A549 (cell line): ENCODE results near the gene STK4. TPM values are rescaled to one million over a fixed set of nuclear protein-coding genes. Genes with fewer than 3 reads are reported as not detected.

ENCODE experiments used
- ATAC-seq, 2 experiments: fragments of 200-7000 bp in 1 of 2; fragments of >200 bp in 1 of 2; cut with Nextera tagmentation in 1 of 2; cut with Tn5 transposase in 1 of 2; 3 replicates each; pipeline versions ENCODE4 v1.8.0 to v1.9.1; 2018 to 2020; ENCODE audit warnings: mild to moderate bottlenecking in 1 of 2, moderate library complexity in 1 of 2
- CTCF ChIA-PET: fragments of 300-600 bp; sonication (Branson Sonifier 250); formaldehyde crosslinking; extraction: SDS; loops from one replicate; lab custom pipeline; 2021; ENCODE audit warnings: antibody characterized with exemption, inconsistent platforms; lab: Yijun Ruan, JAX
- POLR2A ChIA-PET: fragments of 350-600 bp; formaldehyde crosslinking; extraction: SDS; loops from one replicate; lab custom pipeline; 2021; ENCODE audit warnings: antibody characterized with exemption, inconsistent platforms; lab: Yijun Ruan, JAX
- DNase-seq, 2 experiments: peaks; one replicate each; pipeline versions ENCODE4 v3.0.0 to v3.0.0-alpha.2; 2011 to 2016; ENCODE audit warnings: low read depth in 1 of 2, low spot score in 1 of 2
- FAIRE-seq: peaks from 2 replicates; lab custom pipeline; 2011; peaks lifted over from hg19 to GRCh38; lab: Jason Lieb, UNC
- H3K27ac ChIP-seq, 2 experiments: fragments of >200 bp; sonication (Bioruptor Twin); formaldehyde crosslinking; 3 replicates each; pipeline ENCODE4 v1.5.1; 2016 to 2017
- H3K4me1 ChIP-seq: fragments of >200 bp; sonication (Bioruptor Twin); formaldehyde crosslinking; 3 replicates; pipeline ENCODE4 v1.6.1; 2016
- H3K4me2 ChIP-seq: fragments of >200 bp; sonication (Bioruptor Twin); formaldehyde crosslinking; 3 replicates; pipeline ENCODE4 v1.6.1; 2016
- H3K4me3 ChIP-seq: fragments of >200 bp; sonication (Bioruptor Twin); formaldehyde crosslinking; 3 replicates; pipeline ENCODE4 v1.5.1; 2016
- H3K9me3 ChIP-seq: fragments of >200 bp; sonication (Bioruptor Twin); formaldehyde crosslinking; 3 replicates; pipeline ENCODE4 v1.6.1; 2016
- BCL3 ChIP-seq: fragments of >200 bp; sonication (Bioruptor Twin); formaldehyde crosslinking; IDR thresholded peaks from 3 replicates; pipeline ENCODE4 v1.6.1; 2016
- CEBPB ChIP-seq, 2 experiments: fragments of >200 bp in 1 of 2; sonication (Bioruptor Twin) in 1 of 2; formaldehyde crosslinking in 1 of 2; IDR thresholded peaks; 2 replicates each; pipeline ENCODE4 v1.6.1; 2012 to 2016
- CHD2 ChIP-seq: fragments of 150-350 bp; IDR thresholded peaks from 2 replicates; pipeline ENCODE4 v1.6.1; 2014; ENCODE audit warnings: low read length; ENCODE audit not compliant: partially characterized antibody
- CTCF ChIP-seq: fragments of >200 bp; sonication (Bioruptor Twin); formaldehyde crosslinking; IDR thresholded peaks from 3 replicates; pipeline ENCODE4 v1.5.1; 2016
- E2F6 ChIP-seq: IDR thresholded peaks from 2 replicates; pipeline ENCODE4 v1.6.1; 2012; ENCODE audit warnings: low read depth, borderline replicate concordance
- EP300 ChIP-seq, 2 experiments: fragments of >200 bp; sonication (Bioruptor Twin); formaldehyde crosslinking; IDR thresholded peaks; 2 replicates in 1 of 2; 3 replicates in 1 of 2; pipeline ENCODE4 v1.6.1; 2016 to 2017
- ESRRA ChIP-seq: fragments of 150-350 bp; IDR thresholded peaks from 2 replicates; pipeline ENCODE4 v1.6.1; 2014; ENCODE audit warnings: mild to moderate bottlenecking, low read length, borderline replicate concordance
- FOXS1 ChIP-seq: fragments of 250-450 bp; sonication (Bioruptor Pico); IDR thresholded peaks from 2 replicates; pipeline ENCODE4 v1.5.0; 2020; ENCODE audit warnings: mild to moderate bottlenecking, moderate library complexity
- JUN ChIP-seq, 2 experiments: fragments of >200 bp; sonication (Bioruptor Twin); formaldehyde crosslinking; IDR thresholded peaks; 2 replicates in 1 of 2; 3 replicates in 1 of 2; pipeline ENCODE4 v1.6.1; 2016 to 2017
- KDM5A ChIP-seq: fragments of 200-600 bp; sonication (generic); IDR thresholded peaks from 2 replicates; pipeline ENCODE4 v1.6.1; 2016; ENCODE audit warnings: antibody characterized with exemption, mild to moderate bottlenecking
- MAX ChIP-seq: IDR thresholded peaks from 2 replicates; pipeline ENCODE4 v1.6.1; 2012
- MYC ChIP-seq: IDR thresholded peaks from 2 replicates; pipeline ENCODE4 v1.6.1; 2012; ENCODE audit warnings: mild to moderate bottlenecking, inconsistent platforms, low read length, improper control_type of control experiment, borderline replicate concordance
- NFE2L2 ChIP-seq: fragments of 150-350 bp; conservative IDR thresholded peaks from 2 replicates; pipeline ENCODE4 v1.6.1; 2014; ENCODE audit warnings: low read length
- PBX3 ChIP-seq: IDR thresholded peaks from 2 replicates; pipeline ENCODE4 v1.6.1; 2012
- PHF8 ChIP-seq: fragments of 200-600 bp; sonication (generic); IDR thresholded peaks from 2 replicates; pipeline ENCODE4 v1.6.1; 2016; ENCODE audit warnings: low read depth, mild to moderate bottlenecking, antibody characterized with exemption, moderate library complexity, borderline replicate concordance
- POLR2A ChIP-seq: IDR thresholded peaks from 2 replicates; pipeline ENCODE4 v1.6.1; 2012; ENCODE audit warnings: mild to moderate bottlenecking, low read length
- RAD21 ChIP-seq, 2 experiments: fragments of >200 bp in 1 of 2; sonication (Bioruptor Twin) in 1 of 2; formaldehyde crosslinking in 1 of 2; IDR thresholded peaks in 1 of 2; conservative IDR thresholded peaks in 1 of 2; 2 replicates in 1 of 2; 3 replicates in 1 of 2; pipeline ENCODE4 v1.6.1; 2012 to 2018; ENCODE audit warnings: inconsistent platforms in 1 of 2
- RNF2 ChIP-seq: fragments of 200-600 bp; sonication (generic); IDR thresholded peaks from 2 replicates; pipeline ENCODE4 v1.6.1; 2016; ENCODE audit warnings: low read depth, mild to moderate bottlenecking, antibody characterized with exemption, moderate library complexity, borderline replicate concordance
- SMC3 ChIP-seq: fragments of >200 bp; sonication (Bioruptor Twin); formaldehyde crosslinking; IDR thresholded peaks from 3 replicates; pipeline ENCODE4 v1.6.1; 2018; ENCODE audit warnings: inconsistent platforms
- USF2 ChIP-seq: fragments of 450-650 bp; IDR thresholded peaks from 2 replicates; pipeline ENCODE4 v1.6.1; 2014; ENCODE audit warnings: antibody characterized with exemption
- WGBS: methylation state at CpG from one replicate; pipeline ENCODE4 v1.1.6; 2017; ENCODE audit errors: missing lambda C conversion rate; 5-methylcytosine and 5-hydroxymethylcytosine counted together
- polyA minus RNA-seq: library from RNA; depleted of rRNA, polyadenylated mRNA; stranded (reverse); fragments of >200 nt; gene quantifications from 2 replicates; pipeline ENCODE4 v1.2.3, GENCODE V29; 2011; rRNA and poly(A)+ RNA removed
- polyA plus RNA-seq, 4 experiments: library from polyadenylated mRNA; depleted of rRNA in 3 of 4; stranded (reverse); fragments of >200 nt; fragmentation: RNase III in 1 of 4; extraction: RNeasy Plus Mini Kit Qiagen cat#74134 plus additional on column Dnase treatment in 1 of 4; gene quantifications; 2 replicates in 3 of 4; 3 replicates in 1 of 4; pipeline ENCODE4 v1.2.3, GENCODE V29; 2011 to 2017

Gene STK4
- 27.8 and 34.5 TPM in 2 replicates for polyA plus RNA-seq (2011; rRNA removed)
- 7.0 and 8.4 TPM in 2 replicates for polyA plus RNA-seq (2012; cell fraction: cytosol; rRNA removed)
- 5.0 and 8.6 TPM in 2 replicates for polyA plus RNA-seq (2012; cell fraction: nucleus; rRNA removed)
- polyA plus RNA-seq (2017; fragmentation: RNase III; extraction: RNeasy Plus Mini Kit Qiagen cat#74134 plus additional on column Dnase treatment) = 14.5 to 14.6 TPM (median 14.5 TPM) in 3 replicates
- 22.3 and 24.7 TPM in 2 replicates for polyA minus RNA-seq

- peak within 1 kb of the TSS; percentile 78 to 92 for H3K27ac ChIP-seq
- no peaks in the 10 kb centered on the region for H3K9me3 ChIP-seq
- ChIA-PET CTCF (interaction anchor here (0.6 to 4.4 kb wide), 9 partner anchors 9 to 349 kb away, joined by 3 to 25 read pairs (median 3); no protein-coding TSS in a partner anchor), POLR2A (interaction anchor here (0.7 to 1.0 kb wide), 2 partner anchors 15 kb away, joined by 3 read pairs; no protein-coding TSS in a partner anchor)
- FAIRE-seq (no peak), ATAC-seq (peak; percentile 94 to 97), DNase-seq (peak; percentile 76 to 95)
- peak; percentile 88 for TF ChIP-seq PHF8
- TF ChIP-seq MAX = peak; percentile 95
- TF ChIP-seq CEBPB (IDR thresholded peaks at IDR 0.05) = no peak
- peak; percentile 96 for TF ChIP-seq USF2
- TF ChIP-seq RAD21 (conservative IDR thresholded peaks at IDR 0.05 in 1 of 2, IDR thresholded peaks at IDR 0.05 in 1 of 2) = peak in 1 of 2 experiments; percentile 18; a peak in 1 of 5 replicates
- TF ChIP-seq E2F6 = peak; percentile 71; the same call in 1 of the 2 replicates
- no peak for TF ChIP-seq CHD2
- no peak for TF ChIP-seq RNF2
- peak; percentile 90; the same call in 2 of the 3 replicates for TF ChIP-seq BCL3
- TF ChIP-seq SMC3 = 0 out of 3 replicates have a peak, but pooled peaks have one; percentile 13
- no peak for TF ChIP-seq EP300 (IDR thresholded peaks at IDR 0.05)
- no peak for TF ChIP-seq NFE2L2
- peak; percentile 68 to 82; a peak in 3 of 5 replicates for TF ChIP-seq JUN (IDR thresholded peaks at IDR 0.05)
- no peak for TF ChIP-seq FOXS1
- no peak for TF ChIP-seq ESRRA
- TF ChIP-seq CTCF = peak; percentile 47; the same call in 2 of the 3 replicates
- TF ChIP-seq PBX3 = no peak
- TF ChIP-seq MYC = 0 out of 2 replicates have a peak, but pooled peaks have one; percentile 53
- TF ChIP-seq POLR2A = peak; percentile 75
- TF ChIP-seq KDM5A = peak; percentile 20; the same call in 1 of the 2 replicates
- H3K4me3 ChIP-seq = peak within 1 kb of the TSS; percentile 91
- H3K4me2 ChIP-seq = peak within 1 kb of the TSS; percentile 92
- 3% methylated on average over 42 of the region's 68 CpGs for WGBS
- peaks cover 37% of the 10 kb centered on the region for H3K4me1 ChIP-seq
These were observed at the start of gene STK4 for GRCh38 chr20:44966030-44966961. Gene STK4, plus strand, starts transcription at chr20:44966512. Its CDS starts 57 bp downstream, at chr20:44966569.
